ENCODE data around the gene NUP155.
"Not testable (repeated sequence)": the region's sequence is repeated elsewhere in the genome, so short reads cannot be mapped to it uniquely, and the experiment has no call there.

Gene NUP155

DNA sequence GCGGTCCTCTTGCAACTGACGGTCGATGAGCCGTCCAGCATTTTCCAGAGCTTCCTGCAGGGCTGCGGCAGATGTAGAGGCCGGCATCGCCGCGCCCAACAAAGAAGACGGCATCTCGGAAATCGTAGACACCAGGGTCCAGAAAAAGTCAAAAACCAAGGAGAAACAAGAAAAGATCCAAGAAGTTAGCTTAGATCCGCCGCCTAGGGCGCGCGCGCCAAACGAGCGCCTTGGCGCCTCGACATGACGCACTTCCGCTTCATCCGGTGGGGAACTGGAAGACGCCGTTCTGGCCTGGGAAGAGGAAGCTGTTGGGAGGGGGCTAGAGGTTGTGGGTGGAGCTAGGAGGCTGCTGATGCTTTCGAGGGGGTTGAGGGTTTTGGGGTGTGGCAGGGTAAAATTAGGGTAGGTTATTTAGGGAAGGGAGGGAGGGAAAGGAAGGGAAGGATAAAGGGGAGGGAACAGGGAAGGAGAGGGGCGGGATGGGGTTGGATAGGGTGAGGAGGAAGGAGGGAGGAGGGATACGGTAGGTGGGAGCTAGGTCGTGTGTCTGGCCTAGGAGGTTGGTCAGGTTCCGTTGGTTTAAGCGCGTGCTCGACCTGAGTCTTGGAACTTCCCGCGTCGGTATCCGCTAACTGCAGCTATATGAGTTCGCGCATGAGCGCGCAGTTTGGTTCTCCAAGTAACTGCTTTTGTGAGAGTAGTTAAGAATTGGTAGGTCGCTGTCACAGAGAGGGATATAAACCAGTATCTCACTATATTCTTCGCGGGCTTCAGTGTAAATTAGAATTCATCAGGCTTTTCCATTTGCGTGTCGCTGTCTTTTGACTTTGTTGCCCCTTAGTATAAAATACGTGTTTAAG is at the start of gene NUP155:
NUP155 (minus strand) TSS at position 243 of the 863 bp plus-strand sequence; CDS start at position 114, 129 bp downstream.
- TF ChIP-seq GATA1 (IDR thresholded peaks at IDR 0.05; ENCODE audit: low read depth, low read length) (no peak), POLR2A (IDR thresholded peaks at IDR 0.05; ENCODE audit: low read length) (peak; percentile 89)
- peak; percentile 93 to 95 for DNase-seq

DNA sequence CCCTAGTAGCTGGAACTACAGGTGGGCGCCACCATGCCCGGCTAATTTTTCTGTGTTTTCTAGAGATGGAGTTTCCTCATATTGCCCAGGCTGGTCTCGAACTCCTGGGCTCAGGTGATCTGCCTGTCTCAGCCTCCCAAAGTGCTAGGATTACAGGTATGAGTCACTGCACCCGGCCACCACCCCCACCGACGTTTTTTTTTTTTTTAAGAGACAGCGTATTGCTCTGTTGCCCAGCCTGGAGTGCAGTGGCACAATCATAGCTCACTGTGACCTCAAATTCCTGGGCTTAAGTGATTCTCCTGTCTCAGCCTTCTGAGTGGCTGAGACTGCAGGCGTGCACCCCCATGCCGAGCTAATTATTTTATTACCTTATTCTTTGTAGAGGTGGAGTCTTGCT is 46.4 kb upstream of the NUP155 start:
- no peak for TF ChIP-seq GATA1 (IDR thresholded peaks at IDR 0.05; ENCODE audit: low read depth, low read length)
- TF ChIP-seq POLR2A (IDR thresholded peaks at IDR 0.05; ENCODE audit: low read length): no peak
- no peak for DNase-seq

DNA sequence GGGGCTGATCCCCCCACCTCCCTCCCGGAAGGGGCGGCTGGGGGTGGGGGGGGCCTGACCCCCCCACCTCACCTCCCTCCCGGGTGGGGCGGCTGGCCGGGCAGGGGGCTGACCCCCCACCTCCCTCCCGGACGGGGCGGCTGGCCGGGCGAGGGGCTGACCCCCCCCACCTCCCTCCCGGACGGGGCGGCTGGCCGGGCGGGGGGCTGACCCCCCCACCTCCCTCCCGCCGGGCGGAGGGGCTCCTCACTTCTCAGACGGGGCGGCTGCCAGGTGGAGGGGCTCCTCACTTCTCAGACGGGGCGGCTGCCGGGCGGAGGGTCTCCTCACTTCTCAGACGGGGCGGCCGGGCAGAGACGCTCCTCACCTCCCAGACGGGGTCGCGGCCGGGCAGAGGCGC is 44.5 kb upstream of the NUP155 start:
- DNase-seq: not testable (repeated sequence)

DNA sequence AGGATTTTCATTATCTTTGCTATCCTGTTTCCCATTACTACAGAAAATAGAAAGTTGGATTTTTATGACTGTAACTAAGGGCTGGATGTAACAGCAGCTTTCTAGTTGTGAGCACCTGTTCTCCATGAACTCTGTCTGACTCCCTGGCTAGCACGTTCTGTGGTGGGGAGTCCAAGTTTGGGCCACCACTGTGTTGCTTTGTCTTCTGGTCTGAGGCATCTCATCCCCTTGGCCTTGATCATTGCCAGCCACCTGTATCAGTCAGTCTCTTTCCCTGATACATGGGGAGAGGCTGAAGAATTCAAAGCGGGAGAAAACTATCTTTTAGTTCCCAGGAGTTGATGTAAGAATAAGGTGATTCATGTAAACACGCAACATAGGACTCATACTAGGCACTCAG is 41.6 kb upstream of the NUP155 start:
- no peak for DNase-seq
- TF ChIP-seq GATA1 (IDR thresholded peaks at IDR 0.05; ENCODE audit: low read depth, low read length) (no peak), POLR2A (IDR thresholded peaks at IDR 0.05; ENCODE audit: low read length) (no peak)

- TF ChIP-seq POLR2A (IDR thresholded peaks at IDR 0.05; ENCODE audit: low read length) (no peak), GATA1 (IDR thresholded peaks at IDR 0.05; ENCODE audit: low read depth, low read length) (no peak)
- no peak for DNase-seq
Measured at GRCh38 chr5:37400501-37400900, 29.6 kb upstream of the NUP155 start.

DNA sequence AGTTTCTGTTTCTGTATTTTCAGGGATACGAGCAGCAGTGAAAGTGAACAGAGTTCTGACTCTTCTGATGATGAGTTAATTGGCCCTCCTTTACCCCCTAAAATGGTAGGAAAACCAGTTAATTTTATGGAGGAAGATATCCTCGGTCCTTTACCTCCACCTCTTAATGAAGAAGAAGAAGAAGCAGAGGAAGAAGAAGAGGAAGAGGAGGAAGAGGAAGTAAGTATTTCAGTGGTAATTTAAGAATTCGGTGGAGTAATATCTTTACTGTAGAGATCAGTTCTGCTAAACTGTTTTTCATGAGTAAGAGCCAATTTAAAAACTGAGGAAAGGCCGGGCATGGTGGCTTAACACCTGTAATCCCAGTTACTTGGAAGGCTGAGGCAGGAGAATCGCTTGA is 25.4 kb upstream of the NUP155 start:
- no peak for TF ChIP-seq POLR2A (IDR thresholded peaks at IDR 0.05; ENCODE audit: low read length)
- no peak for TF ChIP-seq GATA1 (IDR thresholded peaks at IDR 0.05; ENCODE audit: low read depth, low read length)
- no peak for DNase-seq

DNA sequence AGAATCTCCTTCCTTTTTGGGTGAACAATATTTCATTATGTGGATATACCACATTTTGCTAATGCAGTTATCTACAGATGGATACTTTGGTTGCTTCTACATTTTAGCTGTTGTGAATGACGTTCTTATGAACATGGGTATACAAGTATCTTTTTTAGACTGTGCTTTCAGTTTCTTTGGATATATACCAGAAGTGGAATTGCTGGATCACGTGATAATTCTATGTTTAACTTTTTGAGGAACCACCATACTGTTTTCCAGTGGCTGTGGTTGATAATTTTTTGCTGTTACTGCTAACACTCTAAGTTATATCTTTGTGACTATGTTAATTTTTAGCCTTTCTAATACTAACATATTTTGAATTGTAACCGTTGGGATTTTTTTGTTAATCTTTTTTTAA is 20.7 kb upstream of the NUP155 start:
- DNase-seq: no peak

GRCh38 chr5:37379100-37379628 is 8.3 kb upstream of the NUP155 start, which contains the start of gene WDR70:
Gene WDR70, plus strand, starts transcription at chr5:37379318. Its CDS starts 50 bp downstream, at chr5:37379368.
- peak; percentile 66 for TF ChIP-seq POLR2A (IDR thresholded peaks at IDR 0.05; ENCODE audit: low read length)
- DNase-seq: peak; percentile 91 to 92

More for the DNA sequence above, 20.7 kb upstream of the NUP155 start:
- TF ChIP-seq GATA1 (IDR thresholded peaks at IDR 0.05; ENCODE audit: low read depth, low read length): no peak
- no peak for TF ChIP-seq POLR2A (IDR thresholded peaks at IDR 0.05; ENCODE audit: low read length)

- DNase-seq: not testable (repeated sequence)
Measured at GRCh38 chr5:37378066-37378465, 7.2 kb upstream of the NUP155 start.

DNA sequence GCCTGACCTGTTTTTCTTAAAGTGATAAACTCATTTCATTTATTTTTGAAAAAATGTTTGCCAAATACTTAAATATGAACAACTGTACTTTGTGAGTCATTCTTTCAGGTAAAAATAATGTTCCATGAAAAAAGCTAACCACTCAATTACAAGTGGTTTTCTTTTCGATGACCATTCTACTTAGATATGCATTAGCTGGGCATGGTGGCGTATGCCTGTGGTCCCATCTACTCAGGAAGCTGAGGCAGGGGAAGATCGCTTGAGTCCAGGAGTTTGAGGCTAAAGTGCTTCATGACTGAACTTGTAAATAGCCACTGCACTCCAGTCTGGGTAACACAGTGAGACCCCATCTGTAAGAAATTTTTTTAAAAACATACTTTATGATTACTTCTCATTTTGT is 4.2 kb upstream of the NUP155 start:
- no peak for DNase-seq
- TF ChIP-seq GATA1 (IDR thresholded peaks at IDR 0.05; ENCODE audit: low read depth, low read length) (no peak), POLR2A (IDR thresholded peaks at IDR 0.05; ENCODE audit: low read length) (no peak)

GRCh38 chr5:37370550-37370863 is 399 bp downstream of the NUP155 start:
- DNase-seq: peak; percentile 50 to 64
- TF ChIP-seq POLR2A (IDR thresholded peaks at IDR 0.05; ENCODE audit: low read length) (no peak), GATA1 (IDR thresholded peaks at IDR 0.05; ENCODE audit: low read depth, low read length) (no peak)

- no peak for DNase-seq
- TF ChIP-seq GATA1 (IDR thresholded peaks at IDR 0.05; ENCODE audit: low read depth, low read length): no peak
- TF ChIP-seq POLR2A (IDR thresholded peaks at IDR 0.05; ENCODE audit: low read length): no peak
Measured at GRCh38 chr5:37355161-37355560, 15.7 kb downstream of the NUP155 start.

DNA sequence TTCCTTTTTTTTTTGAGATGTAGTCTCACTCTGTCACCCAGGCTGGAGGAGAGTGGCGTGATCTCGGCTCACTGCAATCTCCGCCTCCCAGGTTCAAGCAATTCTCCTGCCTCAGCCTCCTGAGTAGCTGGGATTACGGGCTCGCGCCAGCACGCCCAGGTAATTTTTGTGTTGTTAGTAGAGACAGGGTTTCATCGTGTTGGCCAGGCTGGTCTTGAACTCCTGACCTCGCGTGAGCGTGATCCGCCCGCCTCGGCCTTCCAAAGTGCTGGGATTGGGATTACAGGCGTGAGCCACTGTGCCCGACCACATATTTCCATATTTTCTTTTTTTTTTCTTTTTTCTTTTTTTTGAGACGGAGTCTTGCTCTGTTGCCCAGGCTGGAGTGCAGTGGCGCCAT is 28.2 kb downstream of the NUP155 start:
- not testable (repeated sequence) for DNase-seq

GRCh38 chr5:37334754-37335153 is 36.2 kb downstream of the NUP155 start:
- DNase-seq: not testable (repeated sequence)

DNA sequence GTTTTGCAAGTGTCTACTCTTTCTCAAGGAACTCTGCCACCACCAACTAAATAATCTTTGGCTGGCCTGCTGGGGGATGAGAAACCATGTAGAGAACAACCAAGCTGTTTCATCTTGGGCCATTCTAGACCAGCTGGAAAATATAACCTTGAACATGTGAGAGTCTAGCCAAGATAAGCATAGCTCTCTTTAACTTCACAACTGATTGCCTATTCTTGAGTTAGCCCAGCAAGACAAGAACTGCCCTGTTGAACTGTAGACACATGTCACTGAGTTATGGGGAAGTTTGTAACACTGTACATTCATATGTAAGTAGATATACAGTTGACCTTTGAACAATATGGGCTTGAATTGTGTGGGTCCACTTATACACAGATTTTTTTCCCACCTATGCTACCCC is 44.4 kb downstream of the NUP155 start:
- no peak for TF ChIP-seq GATA1 (IDR thresholded peaks at IDR 0.05; ENCODE audit: low read depth, low read length)
- TF ChIP-seq POLR2A (IDR thresholded peaks at IDR 0.05; ENCODE audit: low read length): no peak
- DNase-seq: no peak

- no peak for DNase-seq
- TF ChIP-seq GATA1 (IDR thresholded peaks at IDR 0.05; ENCODE audit: low read depth, low read length) (no peak), POLR2A (IDR thresholded peaks at IDR 0.05; ENCODE audit: low read length) (no peak)
Measured at GRCh38 chr5:37323607-37324006, 47.3 kb downstream of the NUP155 start.
